Panc1 (cell line): ENCODE measurements around the gene ZNF189.
"Not testable (repeated sequence)": the region's sequence is repeated elsewhere in the genome, so short reads cannot be mapped to it uniquely, and the experiment has no call there.

Source experiments
- CTCF ChIP-seq: fragments of 450-650 bp; IDR thresholded peaks from 2 replicates; pipeline ENCODE4 v1.5.1; 2017; ENCODE audit warnings: mild to moderate bottlenecking
- POLR2AphosphoS5 ChIP-seq: IDR thresholded peaks from 2 replicates; pipeline ENCODE4 v1.6.1; 2012; ENCODE audit warnings: mild to moderate bottlenecking, low read depth, low read length, moderate library complexity
- REST ChIP-seq, 2 experiments: IDR thresholded peaks; 2 replicates each; pipeline ENCODE4 v1.6.1; 2011 to 2012; ENCODE audit warnings: low read depth in 2 of 2, control low read depth in 1 of 2, low read length in 1 of 2, mild to moderate bottlenecking in 1 of 2, moderate library complexity in 1 of 2; ENCODE audit not compliant: insufficient read depth in 1 of 2
- SIN3A ChIP-seq: IDR thresholded peaks from 2 replicates; pipeline ENCODE4 v1.6.1; 2012; ENCODE audit warnings: low read depth, mild to moderate bottlenecking, low read length, moderate library complexity, borderline replicate concordance; ENCODE audit not compliant: insufficient read depth

- TF ChIP-seq CTCF; SIN3A; REST (IDR thresholded peaks at IDR 0.05; ENCODE audit: insufficient read depth in 1 of 2, low read depth in 2 of 2, low read length in 1 of 2); POLR2AphosphoS5: not testable (repeated sequence)
Observed at GRCh38 chr9:101384873-101385536, 13.6 kb upstream of the ZNF189 start, which contains the start of gene BAAT.
